Heart left ventricle (tissue), 16 donors: Measurements from ENCODE around the gene DLL1. TPM values are rescaled to one million over a fixed set of nuclear protein-coding genes. Genes with fewer than 3 reads are reported as not detected.

ENCODE experiments used
- ATAC-seq, 4 donors: fragments of 200-7000 bp; cut with Tn5 transposase; one replicate each; pipeline ENCODE4 v1.9.1; 2020 to 2022; ENCODE audit warnings: moderate library complexity in 4 of 4, mild to moderate bottlenecking in 3 of 4, moderate number of reproducible peaks in 1 of 4
- DNase-seq, 5 donors: peaks; one replicate each; pipeline ENCODE4 v3.0.0-alpha.2; 2020
- H3K27ac ChIP-seq, 12 donors: fragments of 200-600 bp; sonication (generic) in 4 of 12; one replicate each; pipeline versions ENCODE4 v1.5.0 to v1.8.0; 2016 to 2022; ENCODE audit warnings: mild to moderate bottlenecking in 2 of 12
- H3K27me3 ChIP-seq, 9 donors: fragments of 200-600 bp; sonication (generic) in 2 of 9; one replicate each; pipeline versions ENCODE4 v1.5.1 to v1.8.0; 2016 to 2022; ENCODE audit warnings: mild to moderate bottlenecking in 3 of 9
- H3K36me3 ChIP-seq, 9 donors: fragments of 200-600 bp; sonication (generic) in 2 of 9; one replicate each; pipeline versions ENCODE4 v1.5.0 to v1.8.0; 2018 to 2022; ENCODE audit warnings: mild to moderate bottlenecking in 2 of 9
- H3K4me1 ChIP-seq, 12 donors: fragments of 200-600 bp; sonication (generic) in 4 of 12; one replicate each; pipeline versions ENCODE4 v1.5.0 to v1.8.0; 2016 to 2022; ENCODE audit warnings: mild to moderate bottlenecking in 3 of 12
- H3K4me3 ChIP-seq, 12 donors: fragments of 200-600 bp; sonication (generic) in 4 of 12; one replicate each; pipeline versions ENCODE4 v1.5.0 to v1.8.0; 2017 to 2022; ENCODE audit warnings: mild to moderate bottlenecking in 9 of 12, moderate library complexity in 4 of 12
- H3K9me3 ChIP-seq, 12 donors: fragments of 200-600 bp; sonication (generic) in 4 of 12; one replicate each; pipeline versions ENCODE4 v1.5.0 to v1.8.0; 2016 to 2022; ENCODE audit warnings: mild to moderate bottlenecking in 1 of 12
- POLR2A ChIP-seq, 2 donors: fragments of 450-650 bp; IDR thresholded peaks; one replicate each; pipeline ENCODE4 v1.6.1; 2017; ENCODE audit warnings: antibody characterized with exemption in 2 of 2, mild to moderate bottlenecking in 2 of 2, moderate library complexity in 2 of 2
- WGBS, 4 donors: extraction: QIAGEN DNeasy Blood & Tissue Kit in 2 of 4; methylation state at CpG; one replicate each; pipeline versions ENCODE4 v1.1.5 to v1.1.7; 2013 to 2018; 5-methylcytosine and 5-hydroxymethylcytosine counted together
- intact Hi-C, 10 donors: fragments of 100-400 bp; cut with DNase I; formaldehyde crosslinking; loops; one replicate each; pipeline versions ENCODE4 v1.11.1 to v1.14.2; 2022
- microRNA-seq, 4 donors: library from miRNA; unstranded; fragments of <30 nt; microRNA quantifications; one replicate each; pipeline versions ENCODE4 to v1.2.0, GENCODE V29; 2017 to 2020
- polyA plus RNA-seq, 2 donors: library from polyadenylated mRNA; stranded (reverse); fragments of 200-250 nt; gene quantifications; one replicate each; pipeline ENCODE4 v1.2.3, GENCODE V29; 2013
- total RNA-seq, 9 donors: library from RNA; depleted of rRNA in 2 of 9; stranded (reverse); fragments of >200 nt in 2 of 9; fragmentation: NEBNext Ultra II Directional in 3 of 9; extraction: Animal tissue kit (Norgen Biotek cat#: 25700) in 3 of 9; gene quantifications; one replicate each; pipeline versions ENCODE4 v1.1.0 to v1.2.4, GENCODE V29; 2016 to 2023
- TF ChIP-seq, protein P1 (sequence below), 12 donors: fragments of 200-600 bp; sonication (generic) in 4 of 12; IDR thresholded peaks; one replicate each; pipeline versions ENCODE4 v1.5.0 to v1.8.0; 2018 to 2022; ENCODE audit warnings: antibody characterized with exemption in 12 of 12, mild to moderate bottlenecking in 5 of 12
- donor health status: ischemic (EF 13 %, LVEDD 7.1; RV severe dilation, severe dysfunction).
- donor health status: healthy with polysubstance abuse.
- donor health status: DM: no; HTN: yes; CAD: no.
- donor health status: DM: no; HTN: no; CAD: no.
- donor health status: ischemic (EF 25% LVEDD 6.9; RV normal size, moderate dysfunction).
- donor health status: ischemic (EF 25% LVEDD 5.7; RV mildly dilated, moderate dysfunction).
- donor health status: healthy.
- donor health status: DM: yes; HTN: yes; CAD: no.
- donor health status: ischemic (EF 35%, LVEDD 5.7; RV mildly dilated, moderate dysfunction).
- donor health status: nonischemic (EF 11% LVEDD 7.7; RV severe dilation, severe dysfunction).
- donor health status: DM: yes; HTN: yes; CAD: no.
- donor health status: PGD.
- donor health status: ischemic (EF 29% LVEDD 5.4; RV normal size, mild dysfunction).
- donor health status: nonischemic (EF 23%, LVEDD 6.1; RV moderate dilation, normal function).

DLL1 gene
- total and polyA plus RNA-seq, 11 donors: 2.6 to 10.7 (median 8.0) TPM

DNA sequence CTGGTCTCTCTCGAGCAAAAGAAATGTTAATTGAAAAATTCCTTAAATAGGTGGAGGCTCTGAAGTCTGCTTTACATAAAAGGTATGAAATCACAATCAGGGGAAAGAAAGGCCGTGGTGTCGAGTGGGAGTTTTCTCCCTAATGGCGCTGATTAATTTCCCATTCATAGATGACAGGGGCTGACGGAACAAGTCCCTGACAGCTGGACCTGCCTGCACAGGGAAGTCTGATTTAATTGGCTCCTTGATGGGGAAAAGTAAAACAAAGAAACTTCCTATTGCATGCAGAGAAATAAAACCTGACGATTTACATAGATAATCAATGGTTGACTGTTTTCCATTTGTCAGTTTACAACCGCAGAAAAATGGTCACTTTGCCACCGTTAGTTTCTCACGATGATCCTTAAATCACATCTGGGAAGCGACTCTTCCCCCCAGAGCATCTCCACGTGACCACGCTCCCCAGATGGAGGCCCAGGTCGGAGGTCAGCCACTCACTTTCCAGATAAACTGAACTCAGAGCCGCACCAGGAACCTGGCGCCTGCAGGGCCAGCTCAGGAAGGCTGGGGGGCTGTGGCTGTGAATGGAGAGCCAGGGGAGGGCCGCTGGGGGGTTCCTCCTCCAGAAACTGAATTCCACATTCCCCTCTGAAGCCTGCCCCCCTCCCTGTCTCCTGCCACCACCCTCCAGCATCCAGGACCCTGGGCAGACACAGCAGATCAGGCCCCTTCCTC is 55.3 kb downstream of the DLL1 start:
- H3K27ac ChIP-seq: no peak overlapping the region
- TF ChIP-seq, protein P1, sequence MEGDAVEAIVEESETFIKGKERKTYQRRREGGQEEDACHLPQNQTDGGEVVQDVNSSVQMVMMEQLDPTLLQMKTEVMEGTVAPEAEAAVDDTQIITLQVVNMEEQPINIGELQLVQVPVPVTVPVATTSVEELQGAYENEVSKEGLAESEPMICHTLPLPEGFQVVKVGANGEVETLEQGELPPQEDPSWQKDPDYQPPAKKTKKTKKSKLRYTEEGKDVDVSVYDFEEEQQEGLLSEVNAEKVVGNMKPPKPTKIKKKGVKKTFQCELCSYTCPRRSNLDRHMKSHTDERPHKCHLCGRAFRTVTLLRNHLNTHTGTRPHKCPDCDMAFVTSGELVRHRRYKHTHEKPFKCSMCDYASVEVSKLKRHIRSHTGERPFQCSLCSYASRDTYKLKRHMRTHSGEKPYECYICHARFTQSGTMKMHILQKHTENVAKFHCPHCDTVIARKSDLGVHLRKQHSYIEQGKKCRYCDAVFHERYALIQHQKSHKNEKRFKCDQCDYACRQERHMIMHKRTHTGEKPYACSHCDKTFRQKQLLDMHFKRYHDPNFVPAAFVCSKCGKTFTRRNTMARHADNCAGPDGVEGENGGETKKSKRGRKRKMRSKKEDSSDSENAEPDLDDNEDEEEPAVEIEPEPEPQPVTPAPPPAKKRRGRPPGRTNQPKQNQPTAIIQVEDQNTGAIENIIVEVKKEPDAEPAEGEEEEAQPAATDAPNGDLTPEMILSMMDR (IDR thresholded peaks at IDR 0.05): no peak
- TF ChIP-seq POLR2A (IDR thresholded peaks at IDR 0.05): no peak
- DNase-seq (peak in 1 of 5 donors; percentile 17), ATAC-seq (no peak)
- WGBS, 4 donors: 69 to 75% (median 70%) methylated on average over 16 of the region's 16 CpGs
- H3K4me1 ChIP-seq: peaks cover 0 to 1% (median 0%) of the 10 kb centered on the region in 12 donors
- no peak overlapping the region for H3K4me3 ChIP-seq
- H3K9me3 ChIP-seq: no peaks in the 10 kb centered on the region
- intact Hi-C loops: no loop called here
- peaks cover 0 to 3% (median 0%) of the 10 kb centered on the region in 9 donors for H3K27me3 ChIP-seq
- H3K36me3 ChIP-seq: no peaks in the 10 kb centered on the region

GRCh38 chr6:170234419-170234818 is 56.5 kb downstream of the DLL1 start:
- peak in 1 of 5 donors; percentile 6 for DNase-seq

DNA sequence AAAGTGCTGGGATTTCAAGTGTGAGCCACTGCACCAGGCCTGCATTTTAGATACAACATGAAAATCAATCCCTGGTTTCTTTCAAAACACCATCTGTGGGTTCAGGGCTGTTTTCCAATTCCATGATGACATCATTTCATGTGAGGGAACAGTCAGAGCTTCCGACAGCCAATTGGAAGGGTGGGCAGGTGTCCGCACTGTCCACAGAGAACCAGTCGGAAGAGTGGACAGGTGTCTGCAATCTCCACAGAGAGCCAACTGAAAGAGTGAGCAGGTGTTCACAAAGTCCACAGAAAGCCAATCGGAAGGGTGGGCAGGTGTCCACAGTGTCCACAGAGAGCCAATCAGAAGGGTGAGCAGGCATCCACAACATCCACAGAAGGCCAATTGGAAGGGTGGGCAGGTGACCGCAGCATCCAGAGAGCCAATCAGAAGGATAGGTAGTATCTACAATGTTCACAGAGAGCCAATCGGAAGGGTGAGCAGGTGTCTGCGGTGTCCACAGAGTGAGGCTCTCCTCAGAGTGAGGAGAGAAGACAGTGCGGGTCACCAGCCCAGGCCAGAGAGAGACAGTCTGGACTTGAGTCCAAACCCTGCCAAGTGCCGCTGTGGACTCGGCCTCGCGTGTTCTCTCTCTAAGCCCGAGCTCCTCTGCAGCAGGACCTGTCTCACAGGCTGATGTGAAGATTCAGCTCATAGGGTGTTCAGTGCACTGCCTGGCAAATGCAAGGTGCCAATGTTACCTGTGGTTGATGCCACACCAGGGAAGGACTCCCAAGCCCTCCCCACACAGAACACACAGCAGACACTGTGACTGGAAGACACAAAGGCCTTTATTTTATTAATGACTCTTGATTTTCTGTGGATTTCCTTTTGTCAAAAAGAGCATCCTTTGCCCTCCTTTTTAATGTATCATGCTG is 57.3 kb downstream of the DLL1 start:
- H3K4me3 ChIP-seq: no peak overlapping the region
- H3K27ac ChIP-seq: no peak overlapping the region
- H3K27me3 ChIP-seq: no peaks in the 10 kb centered on the region
- DNase-seq (peak in 3 of 5 donors; percentile 14 to 18 (median 18)), ATAC-seq (no peak)
- peaks cover 0 to 9% (median 0%) of the 10 kb centered on the region in 12 donors for H3K4me1 ChIP-seq
- TF ChIP-seq POLR2A (IDR thresholded peaks at IDR 0.05): no peak
- TF ChIP-seq, protein P1 (IDR thresholded peaks at IDR 0.05): no peak
- H3K36me3 ChIP-seq: no peaks in the 10 kb centered on the region
- intact Hi-C loops: no loop called here
- no peaks in the 10 kb centered on the region for H3K9me3 ChIP-seq
- WGBS, 4 donors: 92 to 98% (median 95%) methylated on average over 13 of the region's 13 CpGs

More at GRCh38 chr6:170234419-170234818, 56.5 kb downstream of the DLL1 start:
- H3K36me3 ChIP-seq: no peaks in the 10 kb centered on the region
- 94 to 96% (median 95%) methylated on average over 9 of the region's 9 CpGs for WGBS, 4 donors
- TF ChIP-seq POLR2A (IDR thresholded peaks at IDR 0.05): no peak
- TF ChIP-seq, protein P1 (IDR thresholded peaks at IDR 0.05): no peak
- no peak overlapping the region for H3K4me3 ChIP-seq
- intact Hi-C loops: no loop called here
- no peak overlapping the region for H3K27ac ChIP-seq
- peaks cover 0 to 9% (median 0%) of the 10 kb centered on the region in 12 donors for H3K4me1 ChIP-seq
- H3K9me3 ChIP-seq: no peaks in the 10 kb centered on the region
- H3K27me3 ChIP-seq: peaks cover 0 to 3% (median 0%) of the 10 kb centered on the region in 9 donors
- no peak for ATAC-seq

Small RNA genes within 50 kb of the gene (microRNA-seq; reads per million reads assigned to microRNA genes)
- 0 reads per million in 4 donors for gene MIR4644

Other genes starting within 250 kb of the DLL1 start
- gene FAM120B, start 15.7 kb upstream of the DLL1 start, total RNA-seq: 10 to 100 TPM; 12.1 to 29.4 (median 19.9) TPM
- gene FAM120B, start 15.7 kb upstream of the DLL1 start, polyA plus RNA-seq: 1 to 10 TPM; 6.6 to 7.3 TPM